K562 (cell line): ENCODE measurements around the gene ACTN1.

Experiments
- CTCF ChIP-seq, 3 experiments: IDR thresholded peaks in 2 of 3; conservative IDR thresholded peaks in 1 of 3; 2 replicates each; pipeline ENCODE4 v1.5.1; 2011 to 2012; ENCODE audit warnings: low read length in 3 of 3, mild to moderate bottlenecking in 3 of 3, control low read depth in 2 of 3, improper control_type of control experiment in 1 of 3, inconsistent platforms in 1 of 3, low read depth in 1 of 3, mixed read lengths in 1 of 3, moderate library complexity in 1 of 3; ENCODE audit not compliant: insufficient read depth in 2 of 3
- EP300 ChIP-seq: IDR thresholded peaks from 2 replicates; pipeline ENCODE4 v1.6.1; 2012; ENCODE audit warnings: low read length, improper control_type of control experiment
- ETS1 ChIP-seq: conservative IDR thresholded peaks from 2 replicates; pipeline ENCODE4 v1.6.1; 2011; ENCODE audit warnings: low read depth, mild to moderate bottlenecking, low read length; ENCODE audit not compliant: control insufficient read depth
- LARP7 ChIP-seq: fragments of 450-650 bp; IDR thresholded peaks from 2 replicates; pipeline ENCODE4 v1.6.1; 2016
- POLR2A ChIP-seq: fragments of 450-650 bp; conservative IDR thresholded peaks from 2 replicates; pipeline ENCODE4 v1.6.1; 2016
- TF ChIP-seq, protein P1 (sequence below): fragments of 150-350 bp; IDR thresholded peaks from 2 replicates; pipeline ENCODE4 v1.6.1; 2014; ENCODE audit warnings: low read depth, mild to moderate bottlenecking, low read length, borderline replicate concordance

GRCh38 chr14:68929623-68930307, 49.3 kb downstream of the ACTN1 start:
- TF ChIP-seq EP300 = no peak
- no peak for TF ChIP-seq CTCF (IDR thresholded peaks at IDR 0.05 in 2 of 3, conservative IDR thresholded peaks at IDR 0.05 in 1 of 3; ENCODE audit: insufficient read depth in 2 of 3, low read depth in 1 of 3, low read length in 3 of 3)
- TF ChIP-seq, protein P1, sequence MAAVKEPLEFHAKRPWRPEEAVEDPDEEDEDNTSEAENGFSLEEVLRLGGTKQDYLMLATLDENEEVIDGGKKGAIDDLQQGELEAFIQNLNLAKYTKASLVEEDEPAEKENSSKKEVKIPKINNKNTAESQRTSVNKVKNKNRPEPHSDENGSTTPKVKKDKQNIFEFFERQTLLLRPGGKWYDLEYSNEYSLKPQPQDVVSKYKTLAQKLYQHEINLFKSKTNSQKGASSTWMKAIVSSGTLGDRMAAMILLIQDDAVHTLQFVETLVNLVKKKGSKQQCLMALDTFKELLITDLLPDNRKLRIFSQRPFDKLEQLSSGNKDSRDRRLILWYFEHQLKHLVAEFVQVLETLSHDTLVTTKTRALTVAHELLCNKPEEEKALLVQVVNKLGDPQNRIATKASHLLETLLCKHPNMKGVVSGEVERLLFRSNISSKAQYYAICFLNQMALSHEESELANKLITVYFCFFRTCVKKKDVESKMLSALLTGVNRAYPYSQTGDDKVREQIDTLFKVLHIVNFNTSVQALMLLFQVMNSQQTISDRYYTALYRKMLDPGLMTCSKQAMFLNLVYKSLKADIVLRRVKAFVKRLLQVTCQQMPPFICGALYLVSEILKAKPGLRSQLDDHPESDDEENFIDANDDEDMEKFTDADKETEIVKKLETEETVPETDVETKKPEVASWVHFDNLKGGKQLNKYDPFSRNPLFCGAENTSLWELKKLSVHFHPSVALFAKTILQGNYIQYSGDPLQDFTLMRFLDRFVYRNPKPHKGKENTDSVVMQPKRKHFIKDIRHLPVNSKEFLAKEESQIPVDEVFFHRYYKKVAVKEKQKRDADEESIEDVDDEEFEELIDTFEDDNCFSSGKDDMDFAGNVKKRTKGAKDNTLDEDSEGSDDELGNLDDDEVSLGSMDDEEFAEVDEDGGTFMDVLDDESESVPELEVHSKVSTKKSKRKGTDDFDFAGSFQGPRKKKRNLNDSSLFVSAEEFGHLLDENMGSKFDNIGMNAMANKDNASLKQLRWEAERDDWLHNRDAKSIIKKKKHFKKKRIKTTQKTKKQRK = no peak
- TF ChIP-seq POLR2A = no peak
- TF ChIP-seq ETS1 = no peak
- no peak for TF ChIP-seq LARP7
